ENCODE results near the gene ROR2. TPM values are rescaled to one million over a fixed set of nuclear protein-coding genes. Genes with fewer than 3 reads are reported as not detected.

Gene ROR2
- total RNA-seq, 1 experiment from 2014 or later = 2.7 TPM

DNA sequence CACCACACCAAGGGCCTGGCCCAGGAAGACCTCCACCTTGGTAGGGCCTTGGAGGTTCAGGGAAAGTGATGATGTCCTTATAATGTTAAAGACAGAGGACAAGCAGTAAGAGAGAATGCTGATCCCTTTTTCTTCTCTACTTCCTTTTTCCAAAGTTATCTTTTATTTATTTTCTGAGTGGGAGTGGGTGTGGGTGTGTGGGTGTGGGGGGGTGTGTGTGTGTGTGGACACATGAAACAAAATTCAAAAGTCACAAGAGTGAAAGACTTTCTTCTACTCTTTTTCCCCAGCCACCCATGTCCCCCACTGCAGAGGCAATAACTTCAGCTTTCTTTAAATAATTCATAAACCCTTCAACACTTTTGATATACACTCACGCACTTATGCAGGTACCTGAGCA, 70.8 kb downstream of the ROR2 start:
- Histone ChIP-seq H3K9me3 (ENCODE audit: control insufficient read depth, low read depth, low read length) (no peaks in the 10 kb centered on the region), H2AFZ (ENCODE audit: low read length) (no peak overlapping the region), H3K4ac (ENCODE audit: low read depth, low read length) (no peak overlapping the region), H4K91ac (ENCODE audit: insufficient read length, low read depth, low read length) (no peak overlapping the region), H3T11ph (ENCODE audit: low read length) (no peak overlapping the region), H3K56ac (ENCODE audit: insufficient read length, low read depth, low read length) (no peak overlapping the region), H3K23me2 (ENCODE audit: insufficient read length, low read depth, low read length, poor library complexity, severe bottlenecking) (no peaks in the 10 kb centered on the region), H2BK15ac (ENCODE audit: low read depth, low read length) (no peak overlapping the region), H4K5ac (ENCODE audit: insufficient read length, low read depth, low read length) (no peak overlapping the region), H4K8ac (replicated peaks; ENCODE audit: insufficient read length, low read depth, low read length) (no peak overlapping the region), H3K23ac (ENCODE audit: insufficient read length, low read depth, low read length) (no peak overlapping the region), H2BK120ac (ENCODE audit: low read depth, low read length, poor library complexity, severe bottlenecking) (no peak overlapping the region), H3K79me1 (ENCODE audit: insufficient read depth, low read depth, low read length, poor library complexity, severe bottlenecking) (no peaks in the 10 kb centered on the region), H3K79me2 (ENCODE audit: insufficient read depth, low read length) (no peaks in the 10 kb centered on the region), H3K27me3 (ENCODE audit: insufficient read depth, low read length) (no peaks in the 10 kb centered on the region), H3K9ac (ENCODE audit: extremely low read depth, insufficient read length, low read length) (no peak overlapping the region), H3K18ac (ENCODE audit: insufficient read length, low read depth, low read length) (no peak overlapping the region), H2BK12ac (ENCODE audit: insufficient read length, low read depth, low read length) (no peak overlapping the region), H3K14ac (ENCODE audit: insufficient read depth, low read length) (no peak overlapping the region), H2AK5ac (ENCODE audit: insufficient read length, low read length) (no peak overlapping the region), H3K4me1 (ENCODE audit: insufficient read depth, low read length) (no peaks in the 10 kb centered on the region; the same call in 1 of the 2 replicates), H2BK20ac (ENCODE audit: low read depth, low read length, poor library complexity, severe bottlenecking) (no peak overlapping the region), H3K4me2 (ENCODE audit: insufficient read depth, insufficient read length, low read length) (no peak overlapping the region), H3K27ac (ENCODE audit: insufficient read length, low read depth, low read length) (no peak overlapping the region), H2BK5ac (ENCODE audit: insufficient read length, low read length) (no peak overlapping the region), H4K20me1 (ENCODE audit: control insufficient read depth, insufficient read depth, insufficient read length) (no peaks in the 10 kb centered on the region)
- Mint-ChIP-seq H3K4me3 (no peak overlapping the region), H3K4me1 (peaks cover 14 to 19% of the 10 kb centered on the region in 2 experiments), H3K27me3 (ENCODE audit: low read depth) (peaks cover 56% of the 10 kb centered on the region), H3K36me3 (ENCODE audit: insufficient read depth in 1 of 3, low read depth in 3 of 3) (peaks cover 0 to 4% (median 0%) of the 10 kb centered on the region in 3 experiments; a peak in 3 of 7 replicates), H3K9me3 (peaks cover 0 to 2% of the 10 kb centered on the region in 2 experiments; a peak in 1 of 5 replicates), H3K27ac (no peak overlapping the region)
- no CpG with 5 or more reads among the region's 1 CpG for whole genome bisulfite sequencing (ENCODE audit: extremely low coverage, insufficient read length, low lambda C conversion rate)
- no peak for DNase-seq
- TF ChIP-seq, protein P1, sequence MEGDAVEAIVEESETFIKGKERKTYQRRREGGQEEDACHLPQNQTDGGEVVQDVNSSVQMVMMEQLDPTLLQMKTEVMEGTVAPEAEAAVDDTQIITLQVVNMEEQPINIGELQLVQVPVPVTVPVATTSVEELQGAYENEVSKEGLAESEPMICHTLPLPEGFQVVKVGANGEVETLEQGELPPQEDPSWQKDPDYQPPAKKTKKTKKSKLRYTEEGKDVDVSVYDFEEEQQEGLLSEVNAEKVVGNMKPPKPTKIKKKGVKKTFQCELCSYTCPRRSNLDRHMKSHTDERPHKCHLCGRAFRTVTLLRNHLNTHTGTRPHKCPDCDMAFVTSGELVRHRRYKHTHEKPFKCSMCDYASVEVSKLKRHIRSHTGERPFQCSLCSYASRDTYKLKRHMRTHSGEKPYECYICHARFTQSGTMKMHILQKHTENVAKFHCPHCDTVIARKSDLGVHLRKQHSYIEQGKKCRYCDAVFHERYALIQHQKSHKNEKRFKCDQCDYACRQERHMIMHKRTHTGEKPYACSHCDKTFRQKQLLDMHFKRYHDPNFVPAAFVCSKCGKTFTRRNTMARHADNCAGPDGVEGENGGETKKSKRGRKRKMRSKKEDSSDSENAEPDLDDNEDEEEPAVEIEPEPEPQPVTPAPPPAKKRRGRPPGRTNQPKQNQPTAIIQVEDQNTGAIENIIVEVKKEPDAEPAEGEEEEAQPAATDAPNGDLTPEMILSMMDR (conservative IDR thresholded peaks at IDR 0.05) = no peak
